GM19328 (cell line): ENCODE data around the gene ESRRB.

Source experiments
- ATAC-seq: cut with Tn5 transposase; IDR thresholded peaks from one replicate; pipeline ENCODE4 v1.9.1; 2021; ENCODE audit warnings: mild to moderate bottlenecking, moderate library complexity; ENCODE audit not compliant: unreplicated experiment

ESRRB gene

GRCh38 chr14:76446486-76446885, 70.5 kb downstream of the ESRRB start:
- ATAC-seq = no peak

GRCh38 chr14:76446921-76447320, 71.0 kb downstream of the ESRRB start:
- ATAC-seq = no peak

DNA sequence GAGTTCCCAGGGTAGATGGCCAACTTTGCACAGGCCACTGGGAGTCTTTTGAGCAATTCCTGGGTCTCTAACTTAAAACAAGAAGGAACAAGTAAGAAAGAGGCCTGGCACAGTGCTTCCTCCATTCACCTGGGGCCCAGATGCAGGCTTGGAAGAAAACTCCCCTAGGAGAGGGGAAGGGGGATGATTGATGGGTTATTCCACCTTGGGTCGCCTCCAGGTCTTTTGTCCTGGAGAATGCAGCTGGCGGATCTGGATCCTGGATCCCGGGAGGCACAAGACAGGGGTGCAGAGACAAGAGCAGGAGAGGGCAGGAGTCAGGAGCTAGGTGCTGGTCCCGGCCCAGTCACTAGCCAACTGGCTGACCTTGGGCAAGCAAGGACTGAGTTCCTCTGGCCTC, 74.5 kb downstream of the ESRRB start:
- ATAC-seq = no peak

- no peak for ATAC-seq
Observed at GRCh38 chr14:76456200-76456599, 80.3 kb downstream of the ESRRB start.

- no peak for ATAC-seq
Observed at GRCh38 chr14:76456891-76457586, 81.1 kb downstream of the ESRRB start.

DNA sequence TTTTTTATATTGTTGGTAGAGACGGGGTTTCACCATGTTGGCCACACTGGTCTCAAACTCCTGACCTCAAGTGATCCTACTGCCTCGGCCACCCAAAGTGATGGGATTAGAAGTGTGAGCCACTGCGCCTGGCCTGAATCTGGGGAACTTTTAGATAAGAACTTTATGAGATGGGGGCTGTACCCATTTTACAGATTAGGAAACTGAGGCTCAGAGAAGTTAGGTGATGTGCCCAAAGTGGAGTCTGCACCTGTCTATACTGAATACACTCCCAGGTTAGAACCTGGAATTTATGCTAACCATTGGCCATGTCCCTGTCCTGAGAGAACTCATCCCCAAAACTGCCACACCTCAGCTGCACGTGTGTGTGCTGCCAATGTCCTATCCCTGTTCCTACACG, 81.9 kb downstream of the ESRRB start:
- no peak for ATAC-seq

DNA sequence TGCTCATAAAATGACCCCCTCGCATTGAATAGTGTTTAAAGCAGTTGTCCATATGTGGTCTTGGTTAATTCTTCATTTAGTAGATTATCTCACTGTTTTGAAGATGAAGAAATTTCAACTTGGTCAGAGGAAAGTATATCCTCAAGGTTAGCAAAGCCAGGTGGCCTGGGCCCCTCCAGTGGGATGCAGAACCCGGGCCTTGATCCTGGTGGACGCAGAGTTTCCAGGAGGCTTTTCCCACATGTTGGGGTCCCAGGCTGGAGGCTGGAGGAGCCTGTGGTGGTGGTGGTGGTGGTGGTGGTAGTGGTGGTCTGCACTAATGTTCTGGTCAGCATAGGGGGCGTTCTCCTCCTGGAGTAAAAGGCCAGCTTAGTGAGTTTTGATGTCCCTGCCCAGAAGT, 85.9 kb downstream of the ESRRB start:
- ATAC-seq = no peak

GRCh38 chr14:76462330-76462729, 86.4 kb downstream of the ESRRB start:
- no peak for ATAC-seq

DNA sequence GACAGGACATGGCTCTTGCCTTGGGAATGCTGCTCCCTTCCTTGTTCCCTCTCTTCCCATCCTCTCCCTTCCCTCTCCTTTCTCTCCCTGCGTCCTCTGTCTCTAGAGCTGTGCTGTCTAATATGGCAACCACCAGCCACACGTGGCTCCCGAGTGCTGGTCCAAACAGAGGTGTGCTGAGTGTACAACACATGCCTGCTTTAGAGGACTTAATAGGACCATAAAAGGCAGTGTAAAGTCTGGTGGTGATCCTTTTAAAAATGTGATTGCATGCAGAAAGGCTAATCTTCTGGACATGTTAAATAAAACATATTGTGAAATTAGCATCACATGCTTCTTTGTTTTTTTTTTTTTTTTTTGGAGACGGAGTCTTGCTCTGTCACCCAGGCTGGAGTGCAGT, 87.2 kb downstream of the ESRRB start:
- ATAC-seq = no peak

DNA sequence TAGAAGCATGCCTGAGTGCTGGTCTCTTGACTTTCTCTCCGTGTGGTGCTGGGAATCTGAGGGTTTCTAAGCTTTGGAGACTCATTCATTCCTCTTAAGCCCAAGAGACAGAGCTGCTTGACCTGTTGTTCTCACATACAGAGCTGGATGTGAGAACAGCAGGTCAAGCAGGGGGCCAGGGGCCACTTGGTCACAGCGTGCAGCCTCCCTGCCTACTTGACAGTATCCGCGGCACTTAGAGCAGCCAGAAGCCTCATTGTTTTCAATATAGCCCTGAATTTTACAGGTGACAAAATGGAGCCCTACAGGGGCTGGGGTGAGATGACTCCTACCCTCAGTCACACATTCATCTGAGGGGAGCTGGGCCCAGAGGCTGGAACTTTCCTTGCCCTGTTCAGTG, 88.9 kb downstream of the ESRRB start:
- ATAC-seq = no peak

GRCh38 chr14:76465664-76466063, 89.7 kb downstream of the ESRRB start:
- no peak for ATAC-seq

DNA sequence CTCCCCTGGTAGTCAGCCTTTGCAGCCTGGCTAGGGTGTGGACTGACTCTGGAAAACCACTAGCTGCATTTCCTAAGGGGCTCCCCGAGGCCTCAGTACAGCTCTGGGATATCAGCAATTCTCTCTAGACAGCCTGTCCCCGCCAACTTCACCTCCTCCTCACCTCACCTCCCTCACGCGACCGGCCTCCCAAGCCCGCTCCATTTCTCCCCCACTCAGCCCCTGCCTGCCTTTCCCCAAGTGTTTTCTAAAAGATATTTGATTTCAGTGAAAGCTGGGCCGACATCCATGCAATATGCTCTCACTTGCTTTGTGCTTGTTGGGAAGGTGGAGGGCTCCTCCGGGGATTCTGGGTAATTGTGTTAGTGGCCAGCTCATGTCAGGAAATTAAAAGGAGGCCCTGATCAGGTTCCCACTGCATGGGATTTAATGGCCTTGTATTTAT, 91.8 kb downstream of the ESRRB start:
- ATAC-seq = no peak

DNA sequence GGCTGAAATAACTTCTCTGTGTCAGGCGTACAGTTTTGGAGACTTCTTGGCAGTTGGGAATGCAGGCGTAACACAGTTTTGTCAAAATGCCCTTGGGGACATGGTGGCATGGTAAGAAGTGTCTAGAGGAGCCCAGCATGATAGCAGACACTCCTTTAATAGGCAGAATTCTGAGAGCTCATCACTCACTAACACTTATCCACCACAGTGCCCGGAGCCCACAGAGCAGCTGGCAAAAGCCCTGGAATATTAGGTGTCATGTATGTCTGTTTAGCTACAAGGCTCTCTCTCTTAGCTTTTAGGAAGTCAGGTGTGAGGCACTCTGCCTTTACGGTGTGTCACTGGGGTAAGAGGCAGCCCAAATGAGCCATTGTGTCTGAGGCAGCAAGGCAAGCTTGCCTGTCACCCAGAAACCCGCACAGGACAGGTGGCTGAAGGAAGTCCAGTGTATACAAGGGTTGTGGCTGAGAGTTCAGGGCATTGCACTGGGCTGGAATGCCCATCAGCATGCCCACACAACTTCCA, 96.3 kb downstream of the ESRRB start:
- ATAC-seq = no peak

GRCh38 chr14:76473481-76474263, 97.7 kb downstream of the ESRRB start:
- ATAC-seq = no peak

- no peak for ATAC-seq
Observed at GRCh38 chr14:76480426-76480825, 104.5 kb downstream of the ESRRB start.

- ATAC-seq = no peak
Observed at GRCh38 chr14:76484355-76484754, 108.4 kb downstream of the ESRRB start.

DNA sequence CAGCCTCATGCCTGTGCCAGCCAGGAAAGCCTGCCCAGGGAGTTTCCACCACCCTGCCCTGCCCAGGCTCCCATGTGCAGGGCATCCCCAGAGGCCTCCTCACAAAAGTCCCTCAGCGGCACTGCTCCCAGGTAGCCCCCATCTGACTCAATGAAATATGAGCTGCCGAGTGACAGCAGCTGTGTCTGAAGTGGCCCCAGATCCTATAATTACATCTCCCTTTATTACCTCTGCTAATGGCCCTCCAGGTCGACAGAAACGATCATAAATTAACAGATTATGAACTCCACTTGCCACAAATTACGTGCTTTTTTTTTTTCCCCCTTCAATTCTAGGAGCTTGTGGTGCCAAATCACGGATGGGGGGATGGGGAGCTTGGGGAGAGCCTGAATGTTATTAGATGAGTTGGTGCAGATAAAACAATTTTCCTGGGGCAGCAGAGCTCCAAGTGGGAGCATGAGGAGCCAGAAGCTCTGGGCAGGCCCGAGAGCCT, 110.4 kb downstream of the ESRRB start:
- no peak for ATAC-seq

GRCh38 chr14:76488551-76488950, 112.6 kb downstream of the ESRRB start:
- ATAC-seq = no peak

DNA sequence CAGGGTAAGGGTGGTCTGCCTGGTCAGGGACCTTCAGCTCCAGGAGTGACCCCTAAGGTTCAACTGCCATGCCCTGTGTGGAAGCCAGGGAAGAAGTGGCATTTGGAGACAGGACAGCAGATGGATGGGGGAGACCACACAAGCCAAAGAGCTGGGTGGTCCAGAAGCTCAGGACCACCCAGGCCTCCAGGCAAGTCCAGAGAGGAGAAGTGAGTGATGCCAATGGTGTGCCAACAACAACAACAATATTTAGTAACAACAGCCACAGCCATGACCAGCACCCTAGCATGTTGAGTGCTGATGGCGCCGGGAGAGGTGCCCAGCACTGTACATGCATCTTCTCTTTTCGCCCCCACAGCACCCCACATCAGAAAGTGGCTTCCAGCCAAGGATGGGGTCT, 113.7 kb downstream of the ESRRB start:
- ATAC-seq = no peak

- ATAC-seq = no peak
Observed at GRCh38 chr14:76490111-76490510, 114.2 kb downstream of the ESRRB start.

GRCh38 chr14:76490735-76491134, 114.8 kb downstream of the ESRRB start:
- no peak for ATAC-seq
